NCI-H2081 treated with DMSO at 0.1 percent for 48 hours (cell line): Measurements from ENCODE around the gene MYO16.

Source experiments
- DNase-seq: peaks from one replicate; lab custom pipeline; 2025; lab: John Stamatoyannopoulos, UW

Gene MYO16

DNA sequence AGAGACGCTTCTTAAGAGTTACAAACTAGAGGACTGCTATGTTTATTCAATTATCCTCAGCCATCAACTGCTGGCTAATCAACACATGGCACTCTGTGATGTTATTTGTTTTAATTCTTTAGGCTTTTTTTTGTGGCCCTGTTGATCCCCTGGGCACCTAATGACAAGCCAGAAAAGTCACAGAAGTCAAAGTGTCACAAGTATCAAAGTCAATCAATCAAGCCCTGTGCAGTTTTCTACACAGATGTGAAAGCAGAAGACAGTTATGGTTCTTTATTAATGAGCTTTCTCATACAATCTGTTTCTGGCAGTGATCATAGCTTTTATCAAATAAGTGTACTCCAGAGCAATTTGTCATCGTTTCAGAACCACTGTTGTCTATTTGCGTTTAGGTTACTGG, 34.3 kb downstream of the MYO16 start:
- no peak for DNase-seq

DNA sequence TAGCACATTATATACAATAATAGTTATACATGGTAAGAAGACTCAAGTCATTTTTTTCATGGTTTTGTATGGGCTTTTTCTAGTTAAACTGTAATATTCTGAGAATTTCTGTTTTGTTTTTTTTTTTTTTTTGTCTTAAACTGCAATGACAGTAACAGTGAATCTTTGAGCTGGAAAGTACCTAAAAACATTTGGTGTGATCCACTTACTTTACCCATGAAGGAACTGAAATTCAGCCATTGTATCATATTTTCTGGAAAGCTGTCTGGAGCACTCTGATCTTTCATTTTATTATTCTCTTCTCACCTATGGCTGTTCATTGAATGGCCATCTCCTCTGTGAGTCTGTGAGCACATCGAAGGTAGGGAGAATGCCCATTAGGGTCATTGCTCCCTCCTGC, 37.8 kb downstream of the MYO16 start:
- DNase-seq: no peak

DNA sequence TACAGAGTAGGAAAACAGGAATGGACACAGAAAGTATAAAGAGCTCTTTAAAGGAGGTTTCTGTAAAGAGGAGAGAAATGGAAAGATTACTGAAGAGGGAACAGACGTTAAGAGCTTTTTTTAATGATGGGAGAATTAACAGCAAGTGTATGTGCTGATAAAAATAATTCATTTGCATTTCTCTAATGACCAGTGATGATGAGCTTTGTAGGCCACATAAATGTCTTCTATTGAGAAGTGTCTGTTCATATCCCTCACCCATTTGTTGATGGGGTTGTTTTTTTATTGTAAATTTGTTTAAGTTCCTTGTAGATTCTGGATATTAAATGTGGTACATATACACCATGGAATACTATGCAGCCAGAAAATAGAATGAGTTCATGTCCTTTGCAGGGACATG, 40.0 kb downstream of the MYO16 start:
- DNase-seq: no peak

GRCh38 chr13:108674346-108674745, 44.9 kb downstream of the MYO16 start:
- no peak for DNase-seq

- DNase-seq: no peak
Observed at GRCh38 chr13:108674771-108675170, 45.4 kb downstream of the MYO16 start.

DNA sequence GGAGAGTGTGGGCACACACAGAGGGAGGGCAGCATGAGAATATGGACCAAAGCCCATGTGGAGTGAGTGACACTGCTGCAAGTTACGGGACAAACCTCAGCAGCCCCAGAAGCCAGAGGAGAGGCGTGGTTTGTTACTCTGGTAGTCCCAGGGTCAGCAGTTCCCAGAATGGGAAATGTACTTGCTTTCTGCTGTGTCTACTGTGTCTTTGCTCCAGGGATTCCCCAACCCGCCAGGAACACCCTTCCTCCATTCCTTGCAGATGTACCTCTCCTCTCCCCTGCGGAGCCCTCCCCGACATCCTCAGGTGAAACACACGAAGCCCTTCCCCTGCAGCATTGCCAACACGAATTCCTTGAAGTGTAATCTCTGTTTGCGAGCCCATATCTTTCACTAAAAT, 47.2 kb downstream of the MYO16 start:
- no peak for DNase-seq

DNA sequence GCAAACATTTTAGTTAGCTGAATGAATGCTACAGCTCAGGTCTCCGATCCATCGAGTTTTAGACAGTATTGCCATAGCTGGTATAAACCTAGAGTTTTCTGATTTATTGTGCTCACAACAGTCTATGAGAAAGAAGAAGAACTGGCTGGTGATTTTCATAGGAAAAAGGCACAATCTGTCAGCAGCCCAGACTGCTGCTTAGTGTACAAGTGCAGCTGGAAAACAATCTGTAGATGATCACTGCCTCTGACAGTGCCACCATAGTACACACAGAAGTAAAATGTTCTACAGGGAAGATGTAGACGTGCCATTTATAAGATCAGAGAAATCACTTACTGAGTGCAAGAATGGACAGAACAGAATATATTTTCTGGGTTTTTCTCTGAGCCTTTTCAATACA, 48.4 kb downstream of the MYO16 start:
- DNase-seq: no peak

DNA sequence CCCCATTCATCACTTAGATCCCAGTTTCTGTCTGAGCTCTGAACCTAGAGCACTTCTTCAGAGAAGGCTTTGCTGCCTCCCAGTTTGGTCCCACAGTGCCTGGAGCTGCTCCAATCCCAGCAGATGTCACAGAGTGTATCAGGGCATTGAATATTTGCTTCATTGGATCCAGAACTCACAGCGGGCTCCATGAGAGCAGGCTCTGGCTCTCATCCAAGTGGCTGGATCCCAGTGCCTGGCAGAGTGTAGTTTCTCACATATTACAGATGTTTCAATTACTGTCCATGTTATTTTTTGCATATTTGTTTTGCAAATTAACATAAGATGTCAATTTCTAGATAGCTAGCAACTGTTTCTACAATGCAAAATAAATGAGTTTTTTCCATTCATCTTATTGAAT, 50.6 kb downstream of the MYO16 start:
- DNase-seq: no peak

DNA sequence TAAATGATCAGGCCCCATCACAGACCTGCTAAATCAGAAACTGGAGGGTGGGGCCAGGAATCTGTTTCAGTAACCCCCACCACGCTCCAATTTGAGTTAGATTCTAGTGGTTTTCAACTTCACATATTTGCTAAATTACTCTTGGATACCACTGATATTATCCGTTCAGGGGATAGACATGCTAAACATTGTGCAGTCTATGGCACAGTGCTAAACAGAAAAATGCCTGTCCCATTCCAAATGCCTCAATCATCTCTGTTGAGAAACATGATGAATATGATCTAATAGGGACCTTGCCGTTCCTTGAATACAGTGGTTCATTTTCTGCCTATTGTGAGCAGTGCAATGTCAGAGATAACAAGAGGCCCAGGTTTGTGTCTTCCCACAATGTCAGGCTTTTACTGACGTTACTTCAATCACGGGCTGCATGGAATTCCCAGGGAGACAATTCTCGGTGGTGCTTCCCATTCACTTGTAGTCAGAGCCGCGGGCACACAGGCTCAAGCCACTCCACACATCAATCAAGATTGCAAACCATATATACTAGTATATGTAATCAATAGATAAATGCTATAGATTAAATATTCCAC, 52.7 kb downstream of the MYO16 start:
- DNase-seq: no peak

GRCh38 chr13:108682714-108683113, 53.3 kb downstream of the MYO16 start:
- no peak for DNase-seq

DNA sequence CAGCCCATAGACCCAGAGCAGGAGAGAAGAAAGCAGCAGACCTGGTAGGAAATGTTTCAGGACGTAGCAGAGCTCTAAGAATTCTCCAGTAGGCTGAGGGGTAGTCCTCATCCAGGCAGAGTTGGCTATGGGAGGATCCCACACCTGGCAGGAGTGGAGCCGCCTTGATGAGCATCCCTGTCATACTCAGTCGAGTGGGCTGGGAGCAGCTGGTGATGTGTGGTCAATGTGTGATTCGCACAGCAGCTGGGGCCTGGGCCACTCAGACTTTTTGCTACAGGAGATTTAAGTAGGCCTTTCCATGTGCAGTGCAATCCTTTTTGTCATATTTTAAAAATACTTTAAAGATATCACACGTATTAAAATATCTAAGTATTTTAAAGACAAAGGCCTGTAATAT, 56.6 kb downstream of the MYO16 start:
- no peak for DNase-seq

- DNase-seq: no peak
Observed at GRCh38 chr13:108690726-108691125, 61.3 kb downstream of the MYO16 start.

DNA sequence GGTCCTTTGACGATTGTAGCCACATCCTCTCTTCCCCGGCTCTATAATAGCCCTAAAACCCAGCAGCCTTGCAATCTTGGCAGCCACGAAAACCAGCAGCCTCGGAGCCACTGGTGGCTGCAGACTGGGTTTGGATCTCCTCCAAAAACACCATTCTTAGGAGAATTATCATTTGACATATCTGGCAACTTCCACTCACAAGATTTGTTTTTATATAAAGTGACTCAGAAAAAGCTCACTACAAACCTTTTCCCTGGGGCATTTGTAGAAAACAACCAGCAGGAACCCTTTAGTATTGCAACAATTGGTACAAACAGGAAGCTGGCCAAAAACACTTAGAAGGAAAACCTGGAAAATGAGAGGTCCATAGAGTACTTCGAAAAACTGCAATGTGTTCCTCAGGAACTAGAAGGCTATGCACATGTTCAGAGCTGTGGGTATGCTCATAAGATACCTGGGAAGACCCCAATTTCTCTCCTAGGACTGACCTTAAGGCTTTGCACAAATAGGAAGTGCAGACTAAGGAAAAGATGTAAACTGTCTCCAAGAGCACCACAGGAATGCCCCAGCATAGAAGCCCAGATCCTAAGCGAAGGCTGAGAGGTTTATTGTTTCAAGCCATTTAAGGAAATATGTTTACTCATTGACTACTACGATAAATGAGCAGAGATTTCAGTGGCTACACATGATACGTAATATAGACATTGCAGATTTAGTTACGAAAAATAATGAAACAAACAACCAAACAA, 71.2 kb downstream of the MYO16 start:
- DNase-seq: no peak

DNA sequence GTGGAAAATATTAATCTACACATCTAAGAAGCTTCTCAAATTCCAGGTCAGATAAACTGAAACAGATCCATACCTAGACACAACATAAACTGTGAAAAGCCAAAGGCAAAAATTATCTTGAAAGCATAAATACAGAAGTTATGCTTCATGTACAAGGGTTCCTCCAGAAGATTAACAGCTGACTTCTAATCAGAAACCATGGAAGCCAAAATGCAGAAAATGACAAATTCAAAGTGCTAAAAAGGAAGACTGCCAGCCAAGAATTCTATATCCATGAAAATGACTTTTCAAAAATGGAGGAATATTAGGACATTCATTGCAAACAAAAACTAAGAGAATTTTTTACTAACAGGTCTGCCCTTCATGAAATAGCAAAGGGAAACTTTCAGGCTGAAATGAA, 72.8 kb downstream of the MYO16 start:
- DNase-seq: no peak

DNA sequence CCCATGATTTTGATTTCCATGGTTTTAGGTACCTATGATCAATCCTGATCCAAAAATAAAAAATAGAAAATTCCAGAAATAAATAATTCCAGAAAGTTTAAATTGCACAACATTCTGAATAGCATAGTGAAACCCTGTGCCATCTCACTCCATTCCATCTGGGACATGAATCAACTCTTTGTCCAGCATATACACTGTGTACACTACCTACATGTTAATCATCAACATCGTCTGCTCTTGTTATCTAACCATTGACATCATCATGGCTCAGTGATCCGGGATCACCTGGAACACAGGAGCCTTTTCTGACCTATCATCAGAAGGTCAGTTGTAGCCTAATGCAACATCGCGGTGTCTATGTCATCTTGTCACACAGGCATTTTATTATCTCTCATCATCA, 75.6 kb downstream of the MYO16 start:
- no peak for DNase-seq

DNA sequence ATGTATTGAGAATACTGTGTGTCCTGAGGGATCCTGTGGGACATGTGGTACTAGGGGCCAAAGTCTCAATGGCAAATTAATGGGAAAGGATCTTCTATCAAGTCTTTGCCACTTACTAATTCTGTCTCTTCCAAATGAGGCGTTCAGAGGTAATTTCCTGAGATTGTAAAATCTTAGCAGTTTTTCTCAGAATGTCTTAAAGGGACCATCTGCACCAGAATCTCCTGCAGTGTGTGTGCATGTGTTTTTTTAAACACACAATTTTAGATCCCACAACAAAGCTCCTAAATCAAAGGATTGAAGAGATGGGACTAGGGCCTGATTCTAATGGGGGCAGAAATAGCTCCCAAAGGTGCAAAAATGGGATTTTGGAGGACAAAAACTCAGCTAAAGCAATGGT, 78.2 kb downstream of the MYO16 start:
- DNase-seq: no peak

GRCh38 chr13:108708921-108709320, 79.5 kb downstream of the MYO16 start:
- DNase-seq: no peak

GRCh38 chr13:108711386-108711785, 82.0 kb downstream of the MYO16 start:
- no peak for DNase-seq

DNA sequence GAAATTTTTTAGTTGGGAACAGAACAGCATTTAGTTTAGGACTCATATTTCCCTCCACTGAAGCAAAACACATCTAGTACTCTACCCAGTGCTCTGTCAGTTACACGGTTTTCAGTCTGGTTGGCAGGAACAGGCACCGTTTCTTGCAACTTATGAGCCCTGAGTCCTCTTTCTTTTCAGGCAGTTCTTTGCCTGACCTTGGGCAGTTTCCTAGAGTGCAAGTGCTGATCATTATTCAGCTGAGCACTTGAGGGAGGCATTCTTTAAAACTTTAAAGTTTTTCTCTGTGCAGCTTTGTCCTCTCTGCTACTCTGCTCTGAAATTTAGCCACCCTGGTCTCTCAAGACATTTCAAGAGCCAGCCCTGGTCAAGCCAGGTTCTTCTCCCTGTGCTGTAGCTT, 96.1 kb downstream of the MYO16 start:
- no peak for DNase-seq

DNA sequence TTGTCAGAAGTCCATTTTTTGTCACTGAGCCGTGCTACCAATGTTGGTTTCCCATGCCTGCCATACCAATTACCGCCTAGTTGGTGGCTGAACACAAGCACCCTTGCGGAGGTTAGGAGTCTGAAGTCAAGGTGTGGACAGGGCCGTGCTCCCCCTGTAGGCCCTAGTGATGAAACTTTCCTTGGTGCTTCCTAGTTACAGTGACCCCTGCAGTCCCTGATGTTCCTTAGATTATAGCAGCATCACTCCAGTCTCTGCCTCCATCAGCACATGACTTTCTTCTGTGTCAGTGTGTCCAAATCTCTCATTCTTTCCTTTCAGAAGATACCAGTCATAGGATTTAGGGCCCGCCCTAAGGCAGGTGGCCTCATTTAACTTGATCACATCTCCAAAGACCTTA, 99.0 kb downstream of the MYO16 start:
- DNase-seq: no peak

GRCh38 chr13:108733022-108733560, 103.7 kb downstream of the MYO16 start:
- DNase-seq: no peak

- DNase-seq: no peak
Observed at GRCh38 chr13:108734676-108735075, 105.3 kb downstream of the MYO16 start.

GRCh38 chr13:108741930-108742329, 112.5 kb downstream of the MYO16 start:
- no peak for DNase-seq
